Effector memory CD8-positive, alpha-beta T cell (primary cell): ENCODE results near the gene RNF152.
A peak's percentile ranks its signal among the peaks of the same experiment; 100 is the strongest.

Experiments used
- ATAC-seq: fragments of 150-1000 bp; cut with Tn5 transposase; replicated peaks from 2 replicates; pipeline ENCODE4 v1.10.0; 2021; ENCODE audit warnings: mild to moderate bottlenecking, moderate library complexity
- DNase-seq, 3 experiments: peaks; one replicate each; pipeline ENCODE4 v3.0.0; 2021
- H3K27ac Mint-ChIP-seq, 2 donors: one replicate each; pipeline ENCODE4 v1.8.0; 2022; ENCODE audit warnings: mild to moderate bottlenecking in 2 of 2, mixed read lengths in 2 of 2, moderate library complexity in 2 of 2
- H3K27me3 Mint-ChIP-seq, 2 donors: one replicate each; pipeline ENCODE4 v1.8.0; 2022; ENCODE audit warnings: mixed read lengths in 2 of 2
- H3K36me3 Mint-ChIP-seq: one replicate; pipeline ENCODE4 v1.8.0; 2022; ENCODE audit warnings: mild to moderate bottlenecking, moderate library complexity, mixed read lengths; ENCODE audit not compliant: insufficient read depth
- H3K4me1 Mint-ChIP-seq, 2 donors: one replicate each; pipeline ENCODE4 v1.8.0; 2022; ENCODE audit warnings: low read depth in 2 of 2, mixed read lengths in 2 of 2
- H3K4me3 Mint-ChIP-seq, 2 donors: one replicate each; pipeline ENCODE4 v1.8.0; 2022; ENCODE audit warnings: mild to moderate bottlenecking in 2 of 2, mixed read lengths in 2 of 2, moderate library complexity in 2 of 2
- H3K9me3 Mint-ChIP-seq, 2 donors: one replicate each; pipeline ENCODE4 v1.8.0; 2022; ENCODE audit warnings: mixed read lengths in 2 of 2

The RNF152 gene

DNA sequence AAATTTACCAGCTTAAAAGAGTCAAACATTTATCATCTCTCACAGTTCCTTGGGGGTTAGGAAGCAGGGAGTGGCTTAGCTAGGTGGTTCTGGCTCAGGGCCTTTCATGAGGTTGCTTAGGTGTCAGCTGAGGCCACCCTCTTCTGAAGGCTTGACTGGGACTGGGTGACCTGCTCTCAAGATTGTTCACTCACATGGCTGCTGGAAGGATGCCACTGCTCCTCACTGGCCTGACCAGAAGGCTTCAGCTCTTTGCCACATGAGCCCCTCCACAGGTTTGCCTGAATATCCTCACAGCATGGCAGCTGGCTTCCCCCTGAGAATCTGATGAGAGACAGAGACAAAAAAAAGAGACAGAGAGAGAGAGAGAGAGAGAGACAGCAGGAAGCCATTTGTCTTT lies 17.3 kb upstream of the RNF152 start:
- H3K4me1 Mint-ChIP-seq = no peaks in the 10 kb centered on the region
- H3K27ac Mint-ChIP-seq = no peak overlapping the region
- DNase-seq (no peak), ATAC-seq (no peak)
- peaks cover 20 to 37% of the 10 kb centered on the region in 2 donors for H3K27me3 Mint-ChIP-seq
- H3K4me3 Mint-ChIP-seq = no peak overlapping the region
- H3K9me3 Mint-ChIP-seq = no peaks in the 10 kb centered on the region
- peaks cover under 1% of the 10 kb centered on the region for H3K36me3 Mint-ChIP-seq

GRCh38 chr18:61908661-61909060 lies 15.9 kb upstream of the RNF152 start:
- Mint-ChIP-seq H3K36me3 (peaks cover 3% of the 10 kb centered on the region), H3K27me3 (peaks cover 22 to 37% of the 10 kb centered on the region in 2 donors)

GRCh38 chr18:61901323-61901986 lies 8.6 kb upstream of the RNF152 start:
- H3K9me3 Mint-ChIP-seq = no peaks in the 10 kb centered on the region
- H3K27me3 Mint-ChIP-seq = peaks cover 25 to 53% of the 10 kb centered on the region in 2 donors
- no peak overlapping the region for H3K4me3 Mint-ChIP-seq
- DNase-seq (peak; percentile 17 to 26 (median 21)), ATAC-seq (peak; percentile 90)
- no peak overlapping the region for H3K27ac Mint-ChIP-seq
- peaks cover 3% of the 10 kb centered on the region for H3K36me3 Mint-ChIP-seq
- H3K4me1 Mint-ChIP-seq = peaks cover 0 to 1% of the 10 kb centered on the region in 2 donors

More at GRCh38 chr18:61908661-61909060, 15.9 kb upstream of the RNF152 start:
- Mint-ChIP-seq H3K4me1 (no peaks in the 10 kb centered on the region), H3K9me3 (no peaks in the 10 kb centered on the region), H3K4me3 (no peak overlapping the region), H3K27ac (no peak overlapping the region)
- ATAC-seq (no peak), DNase-seq (no peak)

- Mint-ChIP-seq H3K4me3 (no peak overlapping the region), H3K27ac (no peak overlapping the region), H3K27me3 (peaks cover 21 to 49% of the 10 kb centered on the region in 2 donors), H3K4me1 (peaks cover 0 to 1% of the 10 kb centered on the region in 2 donors), H3K9me3 (no peaks in the 10 kb centered on the region), H3K36me3 (peaks cover 3% of the 10 kb centered on the region)
- ATAC-seq (no peak), DNase-seq (no peak)
Measured at GRCh38 chr18:61900504-61901281, 7.9 kb upstream of the RNF152 start.

DNA sequence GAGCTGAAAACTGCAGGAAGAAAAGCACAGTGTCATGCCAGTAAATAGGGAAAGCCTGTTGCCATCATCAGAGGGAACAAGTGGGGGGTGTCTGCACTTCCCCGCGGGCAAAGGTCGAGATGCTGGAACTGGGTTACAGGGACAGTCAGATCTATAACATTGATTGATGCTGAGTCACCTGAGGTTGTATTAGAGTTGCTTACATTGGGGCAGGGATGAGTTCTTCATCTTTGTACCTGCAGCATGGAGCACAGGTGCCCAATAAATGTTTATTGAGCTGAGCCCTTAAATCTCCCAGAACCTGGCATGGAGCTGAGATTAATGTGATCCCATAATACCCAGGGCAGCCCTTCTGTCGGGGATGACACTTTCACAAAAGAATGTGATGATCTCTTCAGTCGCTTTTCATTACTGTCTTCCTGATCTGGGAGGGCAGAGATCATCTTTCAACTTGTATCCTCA lies 5.9 kb upstream of the RNF152 start:
- no peak for ATAC-seq

GRCh38 chr18:61896757-61897156 lies 4.0 kb upstream of the RNF152 start:
- no peak overlapping the region for H3K4me3 Mint-ChIP-seq
- H3K27ac Mint-ChIP-seq = no peak overlapping the region
- H3K36me3 Mint-ChIP-seq = no peaks in the 10 kb centered on the region
- DNase-seq (no peak), ATAC-seq (no peak)
- H3K27me3 Mint-ChIP-seq = peaks cover 32 to 55% of the 10 kb centered on the region in 2 donors
- H3K4me1 Mint-ChIP-seq = peaks cover 9 to 15% of the 10 kb centered on the region in 2 donors
- H3K9me3 Mint-ChIP-seq = no peaks in the 10 kb centered on the region

More for the DNA sequence above, 5.9 kb upstream of the RNF152 start:
- DNase-seq = no peak
- peaks cover 0 to 3% of the 10 kb centered on the region in 2 donors for H3K4me1 Mint-ChIP-seq
- no peaks in the 10 kb centered on the region for H3K36me3 Mint-ChIP-seq
- peaks cover 15 to 49% of the 10 kb centered on the region in 2 donors for H3K27me3 Mint-ChIP-seq
- no peak overlapping the region for H3K4me3 Mint-ChIP-seq
- H3K9me3 Mint-ChIP-seq = no peaks in the 10 kb centered on the region
- H3K27ac Mint-ChIP-seq = no peak overlapping the region

DNA sequence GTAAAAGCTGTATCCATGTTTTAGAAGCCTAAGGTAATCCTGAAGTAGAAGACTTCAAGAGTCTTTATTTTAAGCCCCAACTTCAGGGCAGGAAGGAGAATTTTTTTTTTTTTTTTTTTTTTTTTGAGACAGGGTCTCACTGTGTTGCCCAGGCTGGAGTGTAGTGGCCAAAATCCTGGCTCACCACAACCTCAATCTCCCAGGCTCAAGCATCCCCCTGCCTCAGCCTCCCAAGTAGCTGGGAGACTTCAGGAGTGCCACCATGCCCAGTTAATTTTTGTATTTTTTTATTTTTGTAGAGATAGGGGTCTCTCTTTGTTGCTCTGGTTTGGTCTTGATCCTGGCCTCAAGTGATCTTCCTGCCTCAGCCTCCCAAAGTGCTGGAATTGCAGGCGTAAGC lies 3.3 kb upstream of the RNF152 start:
- H3K27me3 Mint-ChIP-seq = peaks cover 32 to 50% of the 10 kb centered on the region in 2 donors
- no peaks in the 10 kb centered on the region for H3K36me3 Mint-ChIP-seq
- DNase-seq = no peak
- peaks cover 9 to 14% of the 10 kb centered on the region in 2 donors for H3K4me1 Mint-ChIP-seq
- no peak for ATAC-seq
- H3K4me3 Mint-ChIP-seq = peak overlapping the region in 1 of 2 donors; percentile 78
- H3K27ac Mint-ChIP-seq = no peak overlapping the region
- no peaks in the 10 kb centered on the region for H3K9me3 Mint-ChIP-seq

DNA sequence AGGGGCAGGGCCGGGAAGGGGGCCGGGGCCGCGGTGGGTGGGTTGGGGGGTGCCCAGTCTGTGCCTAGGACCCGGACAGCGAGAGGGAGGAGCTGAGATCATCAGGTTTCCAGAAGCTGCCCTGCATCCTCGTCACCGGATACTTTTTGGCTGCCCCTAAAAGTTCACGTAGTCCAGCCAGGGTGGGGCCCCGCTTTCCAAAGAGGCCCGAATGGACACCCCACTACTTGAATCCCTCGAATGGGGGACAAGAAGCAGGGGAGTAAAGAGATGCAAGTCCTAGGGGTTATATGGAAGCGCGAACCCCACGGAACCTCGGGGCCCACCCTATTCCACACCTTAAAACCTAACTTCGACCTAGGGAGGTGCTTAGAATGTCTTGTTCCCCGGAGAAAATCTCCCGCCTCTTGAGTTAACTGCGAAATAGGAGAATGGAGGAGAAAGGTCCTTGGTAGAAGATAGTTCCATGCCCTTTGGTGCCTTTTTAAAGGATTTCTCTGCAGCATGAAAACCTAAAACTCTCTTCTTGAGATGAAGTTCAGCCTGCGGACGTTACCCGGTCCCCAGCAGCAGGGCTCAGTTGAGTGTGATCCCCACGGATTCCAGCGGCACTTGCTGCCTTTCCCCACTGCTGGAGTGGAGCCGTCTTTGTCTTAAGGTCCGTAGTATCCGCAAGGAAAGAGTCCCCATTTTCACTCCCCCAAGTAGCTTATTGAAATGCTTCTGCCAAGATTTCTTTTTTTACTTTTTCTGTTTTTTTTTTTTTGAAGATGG lies 2.1 kb upstream of the RNF152 start:
- Mint-ChIP-seq H3K9me3 (no peaks in the 10 kb centered on the region), H3K27ac (no peak overlapping the region), H3K4me3 (peak overlapping the region; percentile 78 to 86), H3K27me3 (peaks cover 41 to 52% of the 10 kb centered on the region in 2 donors), H3K4me1 (peaks cover 9 to 14% of the 10 kb centered on the region in 2 donors), H3K36me3 (no peaks in the 10 kb centered on the region)
- peak in 1 of 3 experiments; percentile 1 for DNase-seq
- ATAC-seq = no peak

- peak overlapping the region; percentile 46 to 54 for H3K27ac Mint-ChIP-seq
- peak overlapping the region; percentile 78 to 86 for H3K4me3 Mint-ChIP-seq
- DNase-seq = peak; percentile 25 to 56 (median 51)
- H3K9me3 Mint-ChIP-seq = no peaks in the 10 kb centered on the region
- peaks cover 9 to 14% of the 10 kb centered on the region in 2 donors for H3K4me1 Mint-ChIP-seq
- ATAC-seq = peak; percentile 83
- H3K36me3 Mint-ChIP-seq = no peaks in the 10 kb centered on the region
- H3K27me3 Mint-ChIP-seq = peaks cover 46 to 53% of the 10 kb centered on the region in 2 donors
Measured at GRCh38 chr18:61893971-61894750, 1.4 kb upstream of the RNF152 start.

- H3K9me3 Mint-ChIP-seq = no peaks in the 10 kb centered on the region
- H3K4me1 Mint-ChIP-seq = peaks cover 9 to 14% of the 10 kb centered on the region in 2 donors
- peak overlapping the region; percentile 78 to 86 for H3K4me3 Mint-ChIP-seq
- H3K36me3 Mint-ChIP-seq = no peaks in the 10 kb centered on the region
- ATAC-seq = peak; percentile 47
- DNase-seq = peak in 2 of 3 experiments; percentile 2 to 12
- peak overlapping the region; percentile 54 to 62 for H3K27ac Mint-ChIP-seq
- H3K27me3 Mint-ChIP-seq = peaks cover 39 to 51% of the 10 kb centered on the region in 2 donors
Measured at GRCh38 chr18:61893309-61893970, 633 bp upstream of the RNF152 start.

DNA sequence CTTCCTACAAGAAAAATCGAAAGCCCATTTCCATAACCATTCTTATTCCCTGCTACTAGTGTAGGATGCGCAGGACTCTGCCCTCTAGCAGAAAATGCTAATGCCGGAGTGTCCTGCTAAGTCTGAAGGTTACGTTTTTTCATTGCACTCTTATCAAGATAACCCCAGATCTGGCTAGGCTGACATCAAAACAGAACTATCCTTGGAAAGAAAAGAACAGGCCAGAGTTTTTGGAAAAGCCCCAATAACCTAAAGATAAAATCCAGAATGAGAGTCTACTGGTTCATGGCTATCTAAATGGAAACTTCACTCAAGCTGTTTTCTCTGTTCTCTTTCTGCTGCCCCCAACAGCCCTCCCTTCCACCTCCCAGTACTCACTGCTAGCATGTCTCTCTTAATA lies 913 bp downstream of the RNF152 start:
- H3K27ac Mint-ChIP-seq = no peak overlapping the region
- H3K4me1 Mint-ChIP-seq = peaks cover 9 to 14% of the 10 kb centered on the region in 2 donors
- peak overlapping the region in 1 of 2 donors; percentile 86 for H3K4me3 Mint-ChIP-seq
- ATAC-seq (no peak), DNase-seq (no peak)
- peaks cover 35 to 38% of the 10 kb centered on the region in 2 donors for H3K27me3 Mint-ChIP-seq
- no peaks in the 10 kb centered on the region for H3K9me3 Mint-ChIP-seq
- H3K36me3 Mint-ChIP-seq = no peaks in the 10 kb centered on the region

GRCh38 chr18:61891271-61891670 lies 1.5 kb downstream of the RNF152 start:
- peaks cover 29 to 38% of the 10 kb centered on the region in 2 donors for H3K27me3 Mint-ChIP-seq
- H3K27ac Mint-ChIP-seq = no peak overlapping the region
- no peaks in the 10 kb centered on the region for H3K9me3 Mint-ChIP-seq
- peaks cover 9 to 14% of the 10 kb centered on the region in 2 donors for H3K4me1 Mint-ChIP-seq
- no peak overlapping the region for H3K4me3 Mint-ChIP-seq
- no peak for DNase-seq
- no peaks in the 10 kb centered on the region for H3K36me3 Mint-ChIP-seq
- ATAC-seq = no peak
